Neural cell (in vitro differentiated cells): Measurements from ENCODE around the gene PBX2. TPM values are rescaled to one million over a fixed set of nuclear protein-coding genes. Genes with fewer than 3 reads are reported as not detected.

Experiments
- H2AFZ ChIP-seq: fragments of 200-600, 300-800 bp; sonication (generic), shearing (Covaris generic); 2 replicates; pipeline ENCODE4 v1.6.0; 2014; ENCODE audit warnings: low read depth, mild to moderate bottlenecking, antibody characterized with exemption, low read length, moderate library complexity
- H3F3A ChIP-seq: fragments of 200-600 bp; shearing (Covaris generic); 2 replicates; pipeline ENCODE4 v1.6.1; 2016; ENCODE audit warnings: mild to moderate bottlenecking, moderate library complexity, mixed read lengths, antibody characterized with exemption, low read length; ENCODE audit not compliant: insufficient read depth, poor library complexity, severe bottlenecking
- H3K27ac ChIP-seq: fragments of 200-600, 300-800 bp; sonication (generic), shearing (Covaris generic); 2 replicates; pipeline ENCODE4 v1.5.1; 2014; ENCODE audit warnings: mild to moderate bottlenecking, low read length, moderate library complexity
- H3K27me3 ChIP-seq: fragments of 300-800, 200-600 bp; sonication (generic), shearing (Covaris generic); 2 replicates; pipeline ENCODE4 v1.6.0; 2014; ENCODE audit warnings: mild to moderate bottlenecking, low read depth, low read length, moderate library complexity; ENCODE audit not compliant: insufficient read depth
- H3K36me3 ChIP-seq: fragments of 300-800, 200-600 bp; sonication (generic), shearing (Covaris generic); 2 replicates; pipeline ENCODE4 v1.5.1; 2014; ENCODE audit warnings: mild to moderate bottlenecking, antibody characterized with exemption, low read length, moderate library complexity; ENCODE audit not compliant: insufficient read depth
- H3K4me2 ChIP-seq: fragments of 300-800, 200-600 bp; sonication (generic), shearing (Covaris generic); 2 replicates; pipeline ENCODE4 v1.6.0; 2014; ENCODE audit warnings: mild to moderate bottlenecking, low read length
- H3K4me3 ChIP-seq: fragments of 300-800, 200-600 bp; sonication (generic), shearing (Covaris generic); 2 replicates; pipeline ENCODE4 v1.5.1; 2014; ENCODE audit warnings: mild to moderate bottlenecking, low read length, moderate library complexity
- H3K79me2 ChIP-seq: fragments of 200-600 bp; shearing (Covaris generic); replicated peaks from 2 replicates; pipeline ENCODE4 v1.6.0; 2014; ENCODE audit warnings: mild to moderate bottlenecking, low read length, moderate library complexity; ENCODE audit not compliant: insufficient read depth
- H3K9ac ChIP-seq: fragments of 300-800, 200-600 bp; sonication (generic), shearing (Covaris generic); 2 replicates; pipeline ENCODE4 v1.6.1; 2016; ENCODE audit warnings: mild to moderate bottlenecking, low read length, mixed read lengths
- H3K9me2 ChIP-seq: fragments of 200-600 bp; shearing (Covaris generic); 2 replicates; pipeline ENCODE4 v1.6.1; 2016; ENCODE audit warnings: mild to moderate bottlenecking, low read length, mixed read lengths; ENCODE audit not compliant: insufficient read depth
- H3K9me3 ChIP-seq: fragments of 200-600, 300-800 bp; sonication (generic), shearing (Covaris generic); 2 replicates; pipeline ENCODE4 v1.6.1; 2016; ENCODE audit warnings: mild to moderate bottlenecking, mixed run types, low read length, moderate library complexity, mixed read lengths
- H4K20me1 ChIP-seq: fragments of 200-600 bp; shearing (Covaris generic); 2 replicates; pipeline ENCODE4 v1.6.1; 2016; ENCODE audit warnings: mild to moderate bottlenecking, mixed run types; ENCODE audit not compliant: insufficient read depth
- EP300 ChIP-seq: fragments of 450-650 bp; conservative IDR thresholded peaks from 2 replicates; pipeline ENCODE4 v1.6.1; 2014; ENCODE audit warnings: antibody characterized with exemption, mild to moderate bottlenecking, moderate library complexity; ENCODE audit not compliant: poor library complexity, severe bottlenecking
- EZH2 ChIP-seq: fragments of 200-600, 300-800 bp; shearing (Covaris generic), sonication (generic); IDR thresholded peaks from 2 replicates; pipeline ENCODE4 v1.6.1; 2014; ENCODE audit warnings: antibody characterized with exemption, low read length, borderline replicate concordance, mild to moderate bottlenecking; ENCODE audit not compliant: insufficient read depth, poor library complexity, severe bottlenecking
- MXI1 ChIP-seq: fragments of 450-650 bp; conservative IDR thresholded peaks from 2 replicates; pipeline ENCODE4 v1.6.1; 2014; ENCODE audit warnings: antibody characterized with exemption, mild to moderate bottlenecking; ENCODE audit not compliant: poor library complexity, severe bottlenecking
- POLR2AphosphoS5 ChIP-seq: IDR thresholded peaks from 2 replicates; pipeline ENCODE4 v1.6.1; 2012
- RAD21 ChIP-seq: fragments of 450-650 bp; conservative IDR thresholded peaks from 2 replicates; pipeline ENCODE4 v1.6.1; 2014; ENCODE audit warnings: antibody characterized with exemption, mild to moderate bottlenecking, moderate library complexity
- SMC3 ChIP-seq: fragments of 450-650 bp; conservative IDR thresholded peaks from 2 replicates; pipeline ENCODE4 v1.6.1; 2014; ENCODE audit warnings: antibody characterized with exemption, mild to moderate bottlenecking, moderate library complexity; ENCODE audit not compliant: poor library complexity
- TAF1 ChIP-seq: IDR thresholded peaks from 2 replicates; pipeline ENCODE4 v1.6.1; 2012; ENCODE audit warnings: low read depth
- polyA plus RNA-seq: library from polyadenylated mRNA; depleted of rRNA; stranded (reverse); fragments of >200 nt; gene quantifications from 2 replicates; pipeline ENCODE4 v1.2.3, GENCODE V29; 2014
- TF ChIP-seq, protein P1 (sequence below): fragments of 450-650 bp; IDR thresholded peaks from 2 replicates; pipeline ENCODE4 v1.5.1; 2014; ENCODE audit warnings: antibody characterized with exemption, mild to moderate bottlenecking, moderate library complexity; ENCODE audit not compliant: poor library complexity, severe bottlenecking
- TF ChIP-seq, protein P2 (sequence below): IDR thresholded peaks from 2 replicates; pipeline ENCODE4 v1.6.1; 2012; ENCODE audit warnings: borderline replicate concordance

Gene PBX2
- polyA plus RNA-seq, 1 donor from 2014 or later = 53.2 TPM

DNA sequence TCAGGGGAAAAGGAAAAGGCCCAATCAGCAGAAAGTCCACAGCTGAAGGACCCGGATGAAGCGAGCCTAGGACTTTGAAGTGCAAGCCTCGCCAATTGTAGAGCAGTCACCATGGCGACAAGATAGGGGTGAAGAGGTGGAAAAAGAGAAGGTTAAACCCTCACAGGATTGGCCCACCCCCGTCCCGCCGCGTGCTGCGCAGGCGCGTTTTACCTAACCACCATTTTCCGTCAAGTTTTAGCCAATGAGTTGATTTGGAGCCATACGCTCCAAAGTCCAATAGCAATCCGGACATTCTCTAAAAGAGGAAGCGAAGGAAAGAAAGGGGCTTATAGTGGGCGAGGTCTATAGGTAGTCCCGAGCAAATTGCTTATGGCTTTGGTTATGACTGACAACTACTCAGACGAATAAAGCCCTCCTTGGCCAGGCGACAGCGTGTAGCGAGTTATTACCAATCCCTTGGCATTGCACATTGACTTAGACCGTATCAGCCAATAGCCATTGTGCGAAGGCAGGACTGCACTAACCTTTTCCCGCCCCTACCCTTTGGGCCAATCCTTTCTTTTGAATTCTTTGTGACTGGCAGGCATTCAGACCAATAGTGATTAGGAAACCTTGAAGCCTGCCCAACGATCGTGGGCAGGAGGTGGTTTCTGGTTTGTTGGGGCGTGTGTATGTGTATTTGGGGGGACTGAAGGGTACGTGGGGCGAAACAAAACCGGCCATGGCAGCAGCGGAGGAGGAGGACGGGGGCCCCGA, 12.0 kb downstream of the PBX2 start, which contains the start of gene RNF5:
Gene RNF5, plus strand, starts transcription at position 618 of the 759 bp plus-strand sequence. Its CDS starts 107 bp downstream, at position 725.
- Histone ChIP-seq H3K27me3 (no peaks in the 10 kb centered on the region), H3K36me3 (no peaks in the 10 kb centered on the region), H2AFZ (peak within 1 kb of the TSS; percentile 67), H4K20me1 (no peaks in the 10 kb centered on the region), H3K4me3 (peak within 1 kb of the TSS; percentile 91), H3K4me2 (peak within 1 kb of the TSS; percentile 90), H3K79me2 (peaks cover 45% of the 10 kb centered on the region), H3K27ac (peak within 1 kb of the TSS; percentile 97), H3F3A (peaks cover 4% of the 10 kb centered on the region), H3K9me3 (no peaks in the 10 kb centered on the region), H3K9ac (peak within 1 kb of the TSS; percentile 99), H3K9me2 (no peaks in the 10 kb centered on the region)
- TF ChIP-seq POLR2AphosphoS5 = peak; percentile 53
- TF ChIP-seq, protein P1, sequence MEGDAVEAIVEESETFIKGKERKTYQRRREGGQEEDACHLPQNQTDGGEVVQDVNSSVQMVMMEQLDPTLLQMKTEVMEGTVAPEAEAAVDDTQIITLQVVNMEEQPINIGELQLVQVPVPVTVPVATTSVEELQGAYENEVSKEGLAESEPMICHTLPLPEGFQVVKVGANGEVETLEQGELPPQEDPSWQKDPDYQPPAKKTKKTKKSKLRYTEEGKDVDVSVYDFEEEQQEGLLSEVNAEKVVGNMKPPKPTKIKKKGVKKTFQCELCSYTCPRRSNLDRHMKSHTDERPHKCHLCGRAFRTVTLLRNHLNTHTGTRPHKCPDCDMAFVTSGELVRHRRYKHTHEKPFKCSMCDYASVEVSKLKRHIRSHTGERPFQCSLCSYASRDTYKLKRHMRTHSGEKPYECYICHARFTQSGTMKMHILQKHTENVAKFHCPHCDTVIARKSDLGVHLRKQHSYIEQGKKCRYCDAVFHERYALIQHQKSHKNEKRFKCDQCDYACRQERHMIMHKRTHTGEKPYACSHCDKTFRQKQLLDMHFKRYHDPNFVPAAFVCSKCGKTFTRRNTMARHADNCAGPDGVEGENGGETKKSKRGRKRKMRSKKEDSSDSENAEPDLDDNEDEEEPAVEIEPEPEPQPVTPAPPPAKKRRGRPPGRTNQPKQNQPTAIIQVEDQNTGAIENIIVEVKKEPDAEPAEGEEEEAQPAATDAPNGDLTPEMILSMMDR = no peak
- TF ChIP-seq EZH2 = no peak
- TF ChIP-seq, protein P2, sequence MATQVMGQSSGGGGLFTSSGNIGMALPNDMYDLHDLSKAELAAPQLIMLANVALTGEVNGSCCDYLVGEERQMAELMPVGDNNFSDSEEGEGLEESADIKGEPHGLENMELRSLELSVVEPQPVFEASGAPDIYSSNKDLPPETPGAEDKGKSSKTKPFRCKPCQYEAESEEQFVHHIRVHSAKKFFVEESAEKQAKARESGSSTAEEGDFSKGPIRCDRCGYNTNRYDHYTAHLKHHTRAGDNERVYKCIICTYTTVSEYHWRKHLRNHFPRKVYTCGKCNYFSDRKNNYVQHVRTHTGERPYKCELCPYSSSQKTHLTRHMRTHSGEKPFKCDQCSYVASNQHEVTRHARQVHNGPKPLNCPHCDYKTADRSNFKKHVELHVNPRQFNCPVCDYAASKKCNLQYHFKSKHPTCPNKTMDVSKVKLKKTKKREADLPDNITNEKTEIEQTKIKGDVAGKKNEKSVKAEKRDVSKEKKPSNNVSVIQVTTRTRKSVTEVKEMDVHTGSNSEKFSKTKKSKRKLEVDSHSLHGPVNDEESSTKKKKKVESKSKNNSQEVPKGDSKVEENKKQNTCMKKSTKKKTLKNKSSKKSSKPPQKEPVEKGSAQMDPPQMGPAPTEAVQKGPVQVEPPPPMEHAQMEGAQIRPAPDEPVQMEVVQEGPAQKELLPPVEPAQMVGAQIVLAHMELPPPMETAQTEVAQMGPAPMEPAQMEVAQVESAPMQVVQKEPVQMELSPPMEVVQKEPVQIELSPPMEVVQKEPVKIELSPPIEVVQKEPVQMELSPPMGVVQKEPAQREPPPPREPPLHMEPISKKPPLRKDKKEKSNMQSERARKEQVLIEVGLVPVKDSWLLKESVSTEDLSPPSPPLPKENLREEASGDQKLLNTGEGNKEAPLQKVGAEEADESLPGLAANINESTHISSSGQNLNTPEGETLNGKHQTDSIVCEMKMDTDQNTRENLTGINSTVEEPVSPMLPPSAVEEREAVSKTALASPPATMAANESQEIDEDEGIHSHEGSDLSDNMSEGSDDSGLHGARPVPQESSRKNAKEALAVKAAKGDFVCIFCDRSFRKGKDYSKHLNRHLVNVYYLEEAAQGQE = peak; percentile 39
- TF ChIP-seq TAF1 = no peak
- no peak for TF ChIP-seq SMC3
- TF ChIP-seq RAD21 = no peak
- TF ChIP-seq MXI1 = peak; percentile 29
- peak; percentile 11 for TF ChIP-seq EP300

DNA sequence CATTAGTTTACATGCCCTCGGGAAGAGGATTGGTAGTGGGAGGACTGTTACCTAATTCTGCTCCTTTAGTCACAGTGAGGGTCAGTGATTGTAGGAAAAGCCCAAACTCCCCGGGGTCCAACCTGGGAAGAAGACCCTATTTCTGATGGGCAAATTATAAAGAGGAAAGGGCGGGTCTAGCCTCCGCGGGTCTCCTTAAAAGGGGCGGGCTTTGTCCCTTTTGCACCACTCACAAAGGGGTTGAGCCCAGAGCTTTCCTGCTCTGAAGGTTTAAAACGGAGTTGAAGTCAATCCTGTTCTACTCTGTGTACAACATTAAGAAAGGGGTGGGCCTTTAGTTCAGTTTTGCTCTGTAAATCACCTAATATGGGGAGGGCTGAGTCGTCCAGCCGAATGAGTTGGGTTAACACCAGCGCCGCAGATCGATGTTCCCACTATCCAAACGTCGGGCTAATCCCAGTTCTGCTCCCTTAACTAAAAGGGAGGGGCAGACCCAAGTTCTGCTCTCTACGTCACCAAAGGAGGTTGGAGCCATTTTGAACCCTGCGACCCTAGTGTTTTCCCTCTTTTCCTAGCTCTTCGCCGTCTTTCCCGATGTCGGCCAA, 12.7 kb downstream of the PBX2 start:
- H3K36me3 ChIP-seq = no peaks in the 10 kb centered on the region
- H3K27me3 ChIP-seq = no peaks in the 10 kb centered on the region
- no peaks in the 10 kb centered on the region for H3K9me3 ChIP-seq
- peak overlapping the region; percentile 99 for H3K9ac ChIP-seq
- TF ChIP-seq TAF1 (peak; percentile 88), EP300 (peak; percentile 45), POLR2AphosphoS5 (peak; percentile 72), SMC3 (no peak), MXI1 (no peak), RAD21 (peak; percentile 30)
- TF ChIP-seq, protein P2 = peak; percentile 92
- peak overlapping the region; percentile 97 for H3K27ac ChIP-seq
- H3F3A ChIP-seq = peaks cover 4% of the 10 kb centered on the region
- H2AFZ ChIP-seq = peak overlapping the region; percentile 21
- H3K9me2 ChIP-seq = no peaks in the 10 kb centered on the region
- peaks cover 50% of the 10 kb centered on the region for H3K79me2 ChIP-seq
- H4K20me1 ChIP-seq = no peaks in the 10 kb centered on the region
- peak overlapping the region; percentile 90 for H3K4me2 ChIP-seq
- peak overlapping the region; percentile 91 for H3K4me3 ChIP-seq
